IPS-18c (cell line): ENCODE measurements around the gene BUB1B.

ENCODE experiments used
- H3K4me3 ChIP-seq: 2 replicates; pipeline ENCODE4 v1.7.0; 2013; ENCODE audit warnings: low read depth, mild to moderate bottlenecking, low read length, moderate library complexity; ENCODE audit not compliant: insufficient read depth
- H3K9me3 ChIP-seq: one replicate; pipeline ENCODE4 v1.6.1; 2013; ENCODE audit warnings: mild to moderate bottlenecking, low read length, moderate library complexity; ENCODE audit not compliant: control insufficient read depth, insufficient read depth

BUB1B gene

DNA sequence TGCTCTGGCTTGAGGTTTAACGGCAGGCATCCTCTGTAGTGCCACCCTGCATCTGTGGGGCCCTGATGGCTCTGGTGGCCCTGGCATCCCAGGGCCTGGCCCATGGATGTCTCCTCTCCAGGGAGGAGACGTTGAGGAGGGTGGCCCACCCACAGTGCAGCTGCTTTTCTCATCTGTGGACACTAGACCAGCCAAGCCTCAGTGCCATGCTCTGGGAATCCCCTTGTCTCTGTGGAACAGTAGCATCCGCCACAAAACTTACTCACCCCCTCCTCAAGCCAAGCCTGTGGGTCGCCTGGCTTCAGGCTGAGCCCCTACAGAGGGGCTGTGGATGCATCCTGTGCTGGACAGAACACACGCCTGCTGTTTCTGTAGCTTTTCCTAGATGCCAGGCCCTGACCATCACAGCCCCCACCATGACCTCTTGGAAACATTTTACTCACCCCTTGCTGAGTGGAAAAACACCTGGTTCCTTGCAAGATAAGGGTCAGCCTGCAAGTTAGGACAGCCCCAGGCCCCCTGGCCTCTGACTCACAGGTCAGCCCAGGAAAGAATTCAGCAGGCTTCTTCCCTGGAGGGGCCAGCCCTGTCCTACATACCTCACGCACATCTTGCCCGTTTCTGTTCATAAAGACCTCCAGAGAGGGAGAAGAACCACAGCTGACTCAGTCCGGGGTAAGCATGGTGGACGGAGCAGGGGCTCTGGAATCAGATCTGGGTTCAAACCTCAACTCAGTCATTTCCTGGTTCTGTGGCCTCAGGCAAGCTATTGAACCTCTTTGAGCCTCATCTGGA, 97.0 kb downstream of the BUB1B start:
- Histone ChIP-seq H3K4me3 (no peak overlapping the region), H3K9me3 (no peaks in the 10 kb centered on the region)

DNA sequence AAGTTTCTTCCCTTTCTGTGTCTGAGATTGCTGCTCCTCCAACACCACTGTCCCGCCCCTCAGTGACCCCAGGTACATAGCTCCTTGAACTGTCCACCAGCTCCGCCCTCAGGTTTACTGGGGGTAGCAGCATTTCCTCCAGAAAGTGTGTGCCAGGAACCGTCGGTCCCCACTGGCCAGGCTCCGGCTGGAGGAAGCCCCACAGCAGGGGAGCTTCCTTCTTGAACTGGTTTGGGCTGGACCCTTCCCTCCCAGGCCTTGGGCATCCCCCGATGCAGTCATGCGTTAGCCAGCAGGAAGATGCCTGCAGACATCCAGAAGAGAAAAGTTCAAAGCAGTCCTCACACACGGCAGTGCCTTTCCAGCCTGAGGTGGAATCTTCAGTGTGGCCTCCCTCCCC, 97.7 kb downstream of the BUB1B start:
- Histone ChIP-seq H3K9me3 (no peaks in the 10 kb centered on the region), H3K4me3 (no peak overlapping the region)

DNA sequence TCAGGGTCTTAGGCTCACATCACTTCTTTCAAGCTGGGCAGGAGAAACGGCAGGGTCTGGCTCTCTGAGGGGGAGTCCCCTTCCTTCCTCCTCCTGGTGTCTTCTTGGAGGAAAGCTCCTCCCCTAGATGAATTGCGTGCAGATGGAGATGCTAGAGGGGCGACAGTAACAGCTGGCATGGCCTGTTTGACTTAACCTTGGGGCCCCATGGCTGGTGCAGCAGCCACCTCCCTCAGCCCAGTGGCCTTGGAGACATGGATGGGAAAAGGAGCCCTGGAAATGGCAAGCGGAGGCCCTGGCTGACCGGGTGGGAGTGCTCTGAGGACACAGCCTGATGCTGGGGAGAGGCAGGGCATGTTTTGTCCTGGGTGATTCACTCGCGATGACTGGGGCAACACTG, 98.2 kb downstream of the BUB1B start:
- Histone ChIP-seq H3K4me3 (no peak overlapping the region), H3K9me3 (no peaks in the 10 kb centered on the region)

DNA sequence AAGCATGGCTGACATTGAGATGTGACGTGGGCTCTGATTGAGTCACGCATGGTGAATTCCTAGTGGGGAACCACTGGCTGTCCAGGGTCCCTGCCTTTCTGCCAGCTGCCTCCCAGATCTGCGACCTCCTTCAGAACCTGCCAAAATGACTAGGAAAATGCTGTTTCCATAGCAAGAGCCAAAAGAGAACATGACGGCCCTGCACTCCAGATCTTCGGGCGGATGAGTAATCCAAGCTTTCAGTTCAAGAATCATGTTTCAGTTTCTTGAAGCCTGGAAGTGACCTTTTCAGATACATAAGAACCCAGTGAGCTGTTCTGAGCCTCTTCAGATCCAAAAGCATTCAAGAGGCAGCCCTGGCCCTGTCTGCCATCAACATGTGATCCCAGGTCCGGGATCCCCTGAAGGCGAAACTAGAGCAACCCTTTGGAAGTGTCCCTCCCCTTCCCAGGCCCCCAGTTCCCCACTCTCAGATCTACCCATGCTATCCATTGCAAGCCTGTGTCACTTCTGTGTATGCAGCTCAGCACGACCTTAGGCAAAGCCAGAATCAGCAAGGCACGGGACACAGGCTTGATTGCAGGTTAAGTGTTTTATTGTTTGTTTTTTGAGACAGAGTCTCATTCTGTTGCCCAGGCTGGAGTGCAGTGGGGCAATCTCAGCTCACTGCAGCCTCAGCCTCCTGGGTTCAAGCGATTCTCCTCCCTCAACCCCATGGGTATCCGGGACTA, 102.3 kb downstream of the BUB1B start:
- no peak overlapping the region for H3K4me3 ChIP-seq
- H3K9me3 ChIP-seq: no peaks in the 10 kb centered on the region

DNA sequence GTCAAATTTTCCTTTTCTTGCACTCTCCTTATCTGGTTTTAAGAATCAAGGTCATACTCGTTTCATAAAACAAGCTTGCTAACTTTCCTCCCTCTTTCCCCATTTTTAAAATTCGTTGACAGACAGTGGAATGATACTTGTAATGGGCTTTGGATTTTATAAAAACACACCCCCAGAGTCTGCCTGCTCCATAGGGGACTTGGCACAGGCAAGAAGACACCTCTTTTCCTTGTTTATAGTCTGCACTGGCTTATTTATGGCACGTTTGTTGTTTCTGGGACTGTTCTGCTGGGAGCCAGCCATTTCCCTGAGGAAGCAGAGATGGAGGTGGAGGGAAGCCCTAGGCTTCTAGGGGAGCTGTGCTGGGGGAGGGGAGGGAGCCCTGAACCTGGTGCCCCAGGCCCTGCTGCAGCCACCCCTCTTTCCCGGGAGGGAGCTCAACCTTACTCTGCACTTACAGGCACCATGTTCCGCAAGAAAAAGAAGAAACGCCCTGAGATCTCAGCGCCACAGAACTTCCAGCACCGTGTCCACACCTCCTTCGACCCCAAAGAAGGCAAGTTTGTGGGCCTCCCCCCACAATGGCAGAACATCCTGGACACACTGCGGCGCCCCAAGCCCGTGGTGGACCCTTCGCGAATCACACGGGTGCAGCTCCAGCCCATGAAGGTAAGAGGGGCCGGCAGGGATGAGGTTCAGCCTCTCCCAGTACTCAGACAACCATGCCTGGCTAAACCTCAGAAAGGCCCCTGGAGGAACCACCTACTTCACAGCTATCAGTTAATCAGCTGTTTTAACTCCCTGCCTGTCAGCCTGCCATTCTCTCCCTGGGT, 103.7 kb downstream of the BUB1B start:
- H3K4me3 ChIP-seq: no peak overlapping the region
- no peaks in the 10 kb centered on the region for H3K9me3 ChIP-seq

DNA sequence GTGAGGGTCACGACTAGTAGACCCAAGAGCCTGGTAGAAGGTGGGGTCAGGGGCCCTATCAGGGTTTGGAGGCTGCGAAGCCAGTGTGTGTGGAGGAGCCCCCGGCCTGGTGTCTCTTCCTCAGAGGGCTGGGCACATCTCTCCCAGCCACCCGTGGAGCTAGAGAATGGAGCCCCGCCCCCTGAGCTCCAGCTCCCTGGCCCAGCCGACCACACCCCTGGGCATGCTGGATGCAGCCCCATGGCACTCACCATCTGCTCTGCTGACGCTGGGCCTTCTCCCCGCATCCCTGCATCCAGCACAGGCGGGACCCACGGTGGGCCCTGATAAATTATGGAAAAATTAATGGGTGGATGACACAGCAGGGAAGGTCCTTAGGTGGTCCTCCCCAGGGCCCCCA, 104.5 kb downstream of the BUB1B start:
- no peak overlapping the region for H3K4me3 ChIP-seq
- no peaks in the 10 kb centered on the region for H3K9me3 ChIP-seq

DNA sequence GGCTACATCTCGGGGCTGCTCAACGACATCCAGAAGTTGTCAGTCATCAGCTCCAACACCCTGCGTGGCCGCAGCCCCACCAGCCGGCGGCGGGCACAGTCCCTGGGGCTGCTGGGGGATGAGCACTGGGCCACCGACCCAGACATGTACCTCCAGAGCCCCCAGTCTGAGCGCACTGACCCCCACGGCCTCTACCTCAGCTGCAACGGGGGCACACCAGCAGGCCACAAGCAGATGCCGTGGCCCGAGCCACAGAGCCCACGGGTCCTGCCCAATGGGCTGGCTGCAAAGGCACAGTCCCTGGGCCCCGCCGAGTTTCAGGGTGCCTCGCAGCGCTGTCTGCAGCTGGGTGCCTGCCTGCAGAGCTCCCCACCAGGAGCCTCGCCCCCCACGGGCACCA, 105.0 kb downstream of the BUB1B start:
- Histone ChIP-seq H3K4me3 (no peak overlapping the region), H3K9me3 (no peaks in the 10 kb centered on the region)

DNA sequence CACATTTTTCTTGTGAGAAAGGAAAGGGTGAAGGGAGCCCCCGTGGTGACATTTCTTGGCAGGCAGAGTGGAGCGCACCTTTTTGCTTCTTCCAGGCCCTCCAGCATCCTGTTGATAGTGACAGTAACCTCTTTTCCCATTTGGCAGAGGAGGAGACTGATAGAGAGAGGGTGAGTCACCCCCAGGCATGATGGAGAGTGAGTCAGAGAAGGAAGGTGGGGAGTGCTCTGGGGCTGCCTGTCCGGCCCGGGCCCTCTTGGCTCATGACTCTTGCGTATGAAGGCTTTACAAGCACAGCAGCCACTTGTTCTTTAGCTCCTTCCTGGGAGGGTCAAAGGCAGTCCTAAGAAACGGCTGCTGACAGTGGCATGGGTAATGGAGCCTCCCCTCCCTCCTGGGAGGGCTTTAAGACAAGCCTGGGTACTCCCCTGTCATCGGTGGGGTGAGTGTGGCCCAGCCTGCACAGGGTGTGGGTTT, 106.0 kb downstream of the BUB1B start:
- Histone ChIP-seq H3K4me3 (no peak overlapping the region), H3K9me3 (no peaks in the 10 kb centered on the region)

DNA sequence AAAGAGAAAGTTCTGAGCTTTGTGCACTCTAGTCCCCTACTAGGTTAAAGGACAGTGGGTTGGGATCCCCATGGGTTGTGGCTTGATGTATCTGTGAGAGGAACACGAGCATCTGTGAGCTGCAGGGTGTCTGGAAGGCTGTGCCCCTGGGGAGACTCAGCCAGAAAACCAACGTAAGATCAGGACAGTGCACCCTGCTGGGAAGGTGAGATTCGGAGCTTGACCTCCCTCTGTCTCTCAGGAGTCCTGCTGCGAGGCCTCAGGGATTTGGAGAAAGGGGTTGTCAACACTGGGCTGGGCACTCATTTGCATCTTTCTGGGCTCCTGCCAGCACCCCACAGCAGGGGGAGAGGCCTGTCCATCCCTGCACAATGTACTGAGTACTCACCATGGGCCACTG, 106.8 kb downstream of the BUB1B start:
- Histone ChIP-seq H3K9me3 (no peaks in the 10 kb centered on the region), H3K4me3 (no peak overlapping the region)

DNA sequence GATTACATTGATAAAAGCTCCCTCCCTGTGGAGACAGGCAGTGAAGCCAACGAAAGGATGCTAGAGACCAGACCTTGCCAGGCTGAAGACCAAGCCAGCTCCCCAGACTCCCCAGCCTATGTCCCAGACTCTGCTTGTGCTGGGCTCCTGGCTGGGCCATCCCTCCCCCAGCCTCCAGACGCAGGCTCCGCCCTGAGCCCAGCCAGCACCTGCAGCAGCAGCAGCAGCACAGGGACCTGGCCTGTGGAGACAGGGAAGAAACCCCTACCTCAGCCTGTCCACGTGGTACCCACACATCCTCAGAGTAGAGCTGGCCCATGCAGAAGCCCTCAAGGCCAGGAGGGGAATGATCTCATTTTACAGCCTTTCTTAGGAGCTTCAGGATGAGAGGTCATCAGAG, 108.7 kb downstream of the BUB1B start:
- Histone ChIP-seq H3K4me3 (no peak overlapping the region), H3K9me3 (no peaks in the 10 kb centered on the region)

DNA sequence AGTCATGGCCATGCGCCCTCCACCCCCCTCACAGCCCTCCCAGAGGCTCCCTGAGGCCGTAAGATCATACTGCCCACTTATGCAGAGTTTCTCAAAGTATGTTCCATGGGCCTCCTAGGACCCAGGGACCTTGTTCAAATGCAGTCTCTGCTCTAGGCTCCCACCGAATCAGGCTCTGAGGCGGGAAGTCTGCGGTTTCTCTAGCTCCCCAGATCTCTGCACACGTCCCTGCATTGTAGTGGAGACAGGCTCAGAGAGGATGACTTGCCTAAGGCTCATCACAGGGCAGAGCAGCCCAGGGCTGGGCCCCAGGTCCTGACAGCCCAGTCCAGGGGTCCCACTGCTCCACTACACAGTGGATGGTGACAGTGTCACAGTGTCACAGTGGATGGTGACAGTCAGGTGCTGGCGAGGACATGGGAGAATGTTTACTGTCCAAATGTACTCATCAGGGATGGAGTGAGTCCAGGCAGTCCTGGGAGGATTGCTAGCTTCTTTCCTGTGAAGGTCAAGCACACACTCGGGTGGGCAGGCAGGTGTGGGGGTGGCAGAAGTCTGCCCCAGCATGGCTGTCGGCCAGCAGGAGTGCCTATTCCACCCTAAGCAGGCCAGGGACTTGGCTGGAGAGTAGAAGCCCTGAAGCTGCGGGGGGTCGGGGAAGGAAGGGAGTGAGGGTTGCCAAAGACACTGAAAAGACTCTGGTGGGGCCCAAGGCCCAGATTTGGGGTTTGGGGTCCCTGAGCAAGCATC, 109.6 kb downstream of the BUB1B start:
- Histone ChIP-seq H3K9me3 (no peaks in the 10 kb centered on the region), H3K4me3 (no peak overlapping the region)
